ENCODE measurements around the gene UPF1. TPM values are rescaled to one million over a fixed set of nuclear protein-coding genes. Genes with fewer than 3 reads are reported as not detected.

Gene UPF1
- total RNA-seq, 2 donors from 2014 or later, result 38.9 to 59.0 TPM

GRCh38 chr19:18798384-18799352 lies 33.1 kb upstream of the UPF1 start:
- intact Hi-C loops (cut with DNase I), result no loop called here
- H3K27ac ChIP-seq, result no peak overlapping the region
- ATAC-seq, result no peak
- H3K36me3 ChIP-seq (replicated peaks in 1 of 2; ENCODE audit: insufficient read depth in 1 of 2, low read depth in 2 of 2), result no peaks in the 10 kb centered on the region
- no peak for DNase-seq
- no peaks in the 10 kb centered on the region for H3K27me3 ChIP-seq
- no peak overlapping the region for H3K4me3 ChIP-seq
- TF ChIP-seq POLR2A (IDR thresholded peaks at IDR 0.05) (no peak), CTCF (IDR thresholded peaks at IDR 0.05) (no peak)
- WGBS, 2 donors, result 39 to 40% methylated on average over 7 to 22 of the region's 22 CpGs
- H3K9me3 ChIP-seq, result no peaks in the 10 kb centered on the region
- H3K4me1 ChIP-seq, result no peaks in the 10 kb centered on the region

- DNase-seq (no peak), ATAC-seq (no peak)
- intact Hi-C loops (cut with DNase I), result no loop called here
- no peak overlapping the region for H3K27ac ChIP-seq
- H3K4me1 ChIP-seq, result no peaks in the 10 kb centered on the region
- H3K36me3 ChIP-seq (replicated peaks in 1 of 2; ENCODE audit: insufficient read depth in 1 of 2, low read depth in 2 of 2), result no peaks in the 10 kb centered on the region
- no peaks in the 10 kb centered on the region for H3K9me3 ChIP-seq
- TF ChIP-seq POLR2A (IDR thresholded peaks at IDR 0.05) (no peak), CTCF (IDR thresholded peaks at IDR 0.05) (no peak)
- no peaks in the 10 kb centered on the region for H3K27me3 ChIP-seq
- H3K4me3 ChIP-seq, result no peak overlapping the region
Observed at GRCh38 chr19:18799389-18799970, 32.3 kb upstream of the UPF1 start.

- intact Hi-C loops (cut with DNase I), result no loop called here
- Histone ChIP-seq H3K27me3 (no peaks in the 10 kb centered on the region), H3K4me3 (no peak overlapping the region), H3K4me1 (no peaks in the 10 kb centered on the region), H3K9me3 (no peaks in the 10 kb centered on the region), H3K27ac (no peak overlapping the region), H3K36me3 (replicated peaks in 1 of 2; ENCODE audit: insufficient read depth in 1 of 2, low read depth in 2 of 2) (no peaks in the 10 kb centered on the region)
- ATAC-seq (no peak), DNase-seq (no peak)
- TF ChIP-seq POLR2A (IDR thresholded peaks at IDR 0.05) (no peak), CTCF (IDR thresholded peaks at IDR 0.05) (no peak)
Observed at GRCh38 chr19:18800079-18800478, 31.7 kb upstream of the UPF1 start.

- H3K27me3 ChIP-seq, result no peaks in the 10 kb centered on the region
- H3K4me3 ChIP-seq, result no peak overlapping the region
- no peak for DNase-seq
- no peaks in the 10 kb centered on the region for H3K4me1 ChIP-seq
- no peak overlapping the region for H3K27ac ChIP-seq
- no peak for ATAC-seq
- intact Hi-C loops (cut with DNase I), result no loop called here
- WGBS, 2 donors, result 58% methylated on average over 9 of the region's 10 CpGs; no CpG with 5 or more reads in 1 of the 2 donors
- no peak for TF ChIP-seq POLR2A (IDR thresholded peaks at IDR 0.05)
- TF ChIP-seq CTCF (IDR thresholded peaks at IDR 0.05), result no peak
- no peaks in the 10 kb centered on the region for H3K9me3 ChIP-seq
- H3K36me3 ChIP-seq (replicated peaks in 1 of 2; ENCODE audit: insufficient read depth in 1 of 2, low read depth in 2 of 2), result no peaks in the 10 kb centered on the region
Observed at GRCh38 chr19:18800636-18801035, 31.1 kb upstream of the UPF1 start.
